AG10803 (cell line): ENCODE measurements around the gene RTL3.
"Not testable (repeated sequence)": the region's sequence is repeated elsewhere in the genome, so short reads cannot be mapped to it uniquely, and the experiment has no call there.

Source experiments
- DNase-seq: peaks from one replicate; pipeline ENCODE4 v3.0.0; 2010; ENCODE audit warnings: low read depth
- H3K4me3 ChIP-seq: 2 replicates; pipeline ENCODE4 v1.5.1; 2011; ENCODE audit warnings: mild to moderate bottlenecking, low read length, control low read depth
- TF ChIP-seq, protein P1 (sequence below): conservative IDR thresholded peaks from 2 replicates; pipeline ENCODE4 v1.5.1; 2011; ENCODE audit warnings: mild to moderate bottlenecking, low read length, control low read depth, inconsistent platforms

Gene RTL3

DNA sequence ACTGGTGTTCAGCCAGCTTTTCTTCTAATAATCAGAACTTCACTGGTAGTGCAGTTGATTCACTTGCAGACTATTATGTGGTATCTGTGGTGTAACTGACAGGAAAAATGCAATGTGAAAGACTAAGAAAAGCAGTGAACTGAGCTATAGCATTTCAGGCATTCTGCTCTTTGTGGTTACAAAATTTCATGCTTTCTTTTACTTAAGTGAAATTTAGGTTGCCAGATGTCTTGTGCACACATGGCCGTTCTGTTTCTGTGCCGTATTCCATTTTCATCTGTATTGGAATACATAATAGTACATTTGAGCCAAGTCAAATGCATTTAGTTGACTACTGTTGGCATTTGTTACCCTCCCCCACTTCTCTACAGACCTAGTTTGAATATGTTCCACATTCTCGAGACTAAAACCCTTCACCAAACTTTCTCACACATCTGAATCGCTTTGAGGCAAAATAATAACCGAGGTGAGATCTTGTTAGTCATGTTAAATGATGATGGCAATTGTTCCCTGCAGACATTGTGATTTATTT lies 8.2 kb downstream of the RTL3 start:
- TF ChIP-seq, protein P1, sequence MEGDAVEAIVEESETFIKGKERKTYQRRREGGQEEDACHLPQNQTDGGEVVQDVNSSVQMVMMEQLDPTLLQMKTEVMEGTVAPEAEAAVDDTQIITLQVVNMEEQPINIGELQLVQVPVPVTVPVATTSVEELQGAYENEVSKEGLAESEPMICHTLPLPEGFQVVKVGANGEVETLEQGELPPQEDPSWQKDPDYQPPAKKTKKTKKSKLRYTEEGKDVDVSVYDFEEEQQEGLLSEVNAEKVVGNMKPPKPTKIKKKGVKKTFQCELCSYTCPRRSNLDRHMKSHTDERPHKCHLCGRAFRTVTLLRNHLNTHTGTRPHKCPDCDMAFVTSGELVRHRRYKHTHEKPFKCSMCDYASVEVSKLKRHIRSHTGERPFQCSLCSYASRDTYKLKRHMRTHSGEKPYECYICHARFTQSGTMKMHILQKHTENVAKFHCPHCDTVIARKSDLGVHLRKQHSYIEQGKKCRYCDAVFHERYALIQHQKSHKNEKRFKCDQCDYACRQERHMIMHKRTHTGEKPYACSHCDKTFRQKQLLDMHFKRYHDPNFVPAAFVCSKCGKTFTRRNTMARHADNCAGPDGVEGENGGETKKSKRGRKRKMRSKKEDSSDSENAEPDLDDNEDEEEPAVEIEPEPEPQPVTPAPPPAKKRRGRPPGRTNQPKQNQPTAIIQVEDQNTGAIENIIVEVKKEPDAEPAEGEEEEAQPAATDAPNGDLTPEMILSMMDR, result no peak
- peak; percentile 91 for DNase-seq
- no peak overlapping the region for H3K4me3 ChIP-seq

DNA sequence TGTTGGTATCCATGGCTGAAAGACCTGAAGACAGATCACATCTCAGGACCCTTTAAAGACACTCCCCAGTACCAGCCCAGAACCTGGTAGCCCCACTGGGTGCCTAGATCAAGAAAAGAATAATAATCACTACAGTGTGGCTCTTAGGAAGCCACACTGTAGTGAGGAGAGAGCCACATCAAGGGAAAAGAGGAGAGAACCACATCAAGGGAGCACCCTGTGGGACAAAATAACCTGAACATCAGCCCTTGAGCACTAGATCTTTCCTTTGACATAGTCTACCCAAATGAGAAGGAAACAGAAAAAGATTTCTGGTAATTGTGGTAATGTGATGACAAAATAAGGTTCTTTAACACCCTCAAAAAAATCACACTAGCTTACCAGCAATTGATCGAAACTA lies 15.3 kb downstream of the RTL3 start:
- DNase-seq, result no peak
- TF ChIP-seq, protein P1, result no peak
- H3K4me3 ChIP-seq, result no peak overlapping the region

DNA sequence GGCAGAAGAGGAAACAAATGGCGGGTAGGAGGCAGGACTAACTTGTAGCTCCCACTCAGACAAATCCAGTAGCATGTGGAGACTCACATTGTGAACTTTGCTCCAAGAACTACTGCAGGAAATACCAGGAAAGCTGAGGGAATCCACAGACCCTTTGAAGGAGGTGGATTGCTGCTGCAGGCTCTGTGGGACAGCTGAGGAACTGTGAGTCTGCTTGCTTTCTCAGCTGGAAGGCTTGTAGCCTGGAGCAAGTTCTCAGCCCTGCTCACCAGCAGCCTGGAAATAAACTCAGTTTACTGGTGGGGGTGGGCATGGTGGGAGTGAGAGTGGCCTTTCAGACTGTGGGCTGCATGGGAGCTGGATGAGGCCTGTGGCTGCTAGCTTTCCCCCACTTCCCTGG lies 16.0 kb downstream of the RTL3 start:
- DNase-seq, result peak; percentile 53
- TF ChIP-seq, protein P1, result no peak

DNA sequence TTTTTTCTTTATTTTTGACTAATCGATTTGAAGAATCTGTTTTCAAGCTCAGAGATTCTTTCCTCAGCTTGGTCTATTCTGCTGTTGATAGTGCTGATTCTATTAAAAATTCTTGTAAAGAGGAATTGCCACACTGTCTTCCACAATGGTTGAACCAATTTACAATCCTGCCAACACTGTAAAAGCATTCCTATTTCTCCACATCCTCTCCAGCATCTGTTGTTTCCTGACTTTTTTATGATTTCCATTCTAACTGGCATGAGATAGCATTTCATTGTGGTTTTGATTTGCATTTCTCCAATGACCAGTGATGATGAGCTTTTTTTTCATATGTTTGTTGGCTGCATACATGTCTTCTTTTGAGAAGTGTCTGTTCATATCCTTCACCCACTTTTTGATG lies 23.0 kb downstream of the RTL3 start:
- H3K4me3 ChIP-seq, result not testable (repeated sequence)
- DNase-seq, result peak; percentile 60

More for the DNA sequence above, 16.0 kb downstream of the RTL3 start:
- H3K4me3 ChIP-seq, result no peak overlapping the region

DNA sequence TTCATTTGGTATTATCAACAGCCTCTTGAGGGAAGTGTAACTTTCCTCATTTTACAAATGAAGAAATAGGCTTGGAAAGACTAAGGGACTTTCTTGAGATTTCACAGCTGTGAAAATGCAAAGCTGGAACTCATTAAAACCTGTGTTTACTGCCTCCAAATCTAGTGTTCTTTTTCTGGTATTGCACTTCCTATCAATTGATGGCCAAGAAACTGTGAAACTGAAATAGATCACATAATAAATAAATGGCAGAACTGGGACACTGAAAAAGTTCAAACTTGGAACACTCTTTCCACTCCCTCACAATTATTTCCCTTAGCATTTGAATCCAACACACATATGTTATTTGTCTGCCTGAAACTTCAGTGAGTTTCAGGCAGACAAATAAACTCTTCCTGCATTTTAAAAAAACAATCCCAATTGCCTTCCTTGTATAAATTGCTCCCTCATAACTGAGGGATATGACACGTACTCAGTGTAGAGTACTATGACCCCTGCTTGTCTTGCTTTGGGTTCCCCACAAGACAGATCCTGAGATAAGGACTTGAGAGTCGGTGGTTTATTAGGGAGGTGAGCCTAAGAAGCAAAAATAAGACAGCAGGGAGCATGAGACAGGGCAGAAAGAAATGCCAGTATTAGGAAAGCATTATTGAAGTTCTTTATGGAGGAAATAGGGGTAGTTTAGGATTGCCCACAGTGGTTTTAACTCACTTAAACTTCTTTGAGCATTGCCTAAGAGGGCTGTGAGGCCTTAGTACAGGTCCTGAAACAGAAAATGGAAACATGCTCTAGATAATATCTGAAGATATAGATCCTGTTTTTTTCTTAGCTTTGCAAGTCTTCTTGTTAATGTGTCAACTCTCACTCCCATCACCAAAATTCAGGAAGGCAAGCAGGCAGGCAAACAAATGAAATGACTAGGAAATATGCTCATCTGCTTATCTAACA lies 33.9 kb downstream of the RTL3 start:
- peak; percentile 28 for DNase-seq
- TF ChIP-seq, protein P1, result no peak
- no peak overlapping the region for H3K4me3 ChIP-seq

DNA sequence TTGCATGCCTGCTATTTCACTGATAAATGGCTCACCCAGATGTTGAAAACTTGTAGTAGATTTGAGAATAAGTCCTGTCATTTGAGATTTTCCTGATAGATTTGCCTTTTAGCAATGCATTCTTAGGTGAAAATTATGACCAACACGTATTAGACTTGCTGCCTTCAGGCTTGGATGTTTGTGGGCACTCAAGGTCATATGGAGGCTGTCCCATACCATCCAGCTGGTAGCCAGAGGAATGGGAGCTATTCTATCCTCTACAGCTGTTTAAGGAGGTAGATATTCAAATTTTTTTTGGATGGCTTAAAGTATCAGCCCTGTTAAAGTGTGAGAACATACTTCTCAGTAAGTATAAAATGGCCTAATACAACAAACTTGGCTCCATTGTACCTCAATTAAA lies 34.7 kb downstream of the RTL3 start:
- TF ChIP-seq, protein P1, result no peak
- no peak overlapping the region for H3K4me3 ChIP-seq
- DNase-seq, result peak; percentile 22

DNA sequence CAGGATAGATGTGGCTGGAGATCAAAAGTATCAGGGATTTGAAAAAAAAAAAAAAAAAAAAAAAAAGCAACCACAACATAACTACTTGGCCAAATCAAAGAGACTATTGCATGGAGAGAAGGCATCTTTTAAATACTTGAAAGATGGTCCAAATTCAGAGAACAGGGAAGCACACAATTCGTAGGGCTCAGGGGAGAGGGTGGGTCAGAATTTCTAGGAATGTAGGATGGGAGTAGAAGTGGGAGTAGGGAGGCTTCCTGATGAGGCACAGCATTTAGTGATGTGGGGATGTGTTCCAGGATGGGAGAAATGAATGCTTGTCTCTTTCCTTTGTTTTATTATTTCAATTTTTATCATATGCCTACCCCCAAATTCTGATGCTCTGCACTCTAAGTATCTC lies 36.3 kb downstream of the RTL3 start:
- no peak overlapping the region for H3K4me3 ChIP-seq
- no peak for DNase-seq
- TF ChIP-seq, protein P1, result no peak
